Liver (tissue), 3 donors: Measurements from ENCODE around the gene PLCB1.

ENCODE experiments used
- GABPA ChIP-seq, 2 donors: IDR thresholded peaks in 1 of 2; conservative IDR thresholded peaks in 1 of 2; 2 replicates each; pipeline ENCODE4 v1.6.1; 2016; ENCODE audit warnings: antibody characterized with exemption in 2 of 2, mild to moderate bottlenecking in 1 of 2, moderate library complexity in 1 of 2
- TF ChIP-seq, protein P1 (sequence below): fragments of 150-350 bp; IDR thresholded peaks from 2 replicates; pipeline ENCODE4 v1.5.1; 2017; ENCODE audit warnings: improper control_type of control experiment, low read depth, low read length; ENCODE audit not compliant: missing input control
- donor health status: healthy.
- donor health status: healthy.

DNA sequence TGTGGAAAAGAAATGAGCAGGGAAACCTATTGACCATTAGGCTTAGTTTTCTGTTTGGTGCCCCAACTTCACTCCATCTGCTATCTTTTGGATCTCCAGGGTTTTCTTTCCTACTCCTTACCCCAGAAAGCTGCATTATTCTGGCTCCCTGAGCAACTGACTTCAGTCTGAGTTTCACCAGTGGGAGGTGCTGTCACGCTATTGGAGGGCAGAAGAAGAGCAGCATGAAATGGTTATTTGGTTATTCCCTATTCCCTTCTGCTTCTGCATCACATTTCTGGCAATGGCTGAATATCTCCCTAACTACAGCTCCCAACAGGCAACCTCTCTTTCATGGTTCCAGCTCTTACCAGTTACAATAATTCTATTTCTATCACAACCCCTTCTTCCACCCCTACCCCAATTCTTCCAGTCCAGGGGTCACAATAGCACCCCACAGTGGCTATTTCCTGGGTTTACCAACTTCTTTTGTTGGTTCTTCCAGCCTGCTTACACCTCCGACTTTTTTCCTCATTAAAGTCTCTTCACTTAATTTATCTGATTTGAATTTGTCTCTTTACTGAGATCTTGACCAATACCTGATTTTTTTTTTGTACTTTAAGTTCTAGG, 311.5 kb downstream of the PLCB1 start:
- TF ChIP-seq, protein P1, sequence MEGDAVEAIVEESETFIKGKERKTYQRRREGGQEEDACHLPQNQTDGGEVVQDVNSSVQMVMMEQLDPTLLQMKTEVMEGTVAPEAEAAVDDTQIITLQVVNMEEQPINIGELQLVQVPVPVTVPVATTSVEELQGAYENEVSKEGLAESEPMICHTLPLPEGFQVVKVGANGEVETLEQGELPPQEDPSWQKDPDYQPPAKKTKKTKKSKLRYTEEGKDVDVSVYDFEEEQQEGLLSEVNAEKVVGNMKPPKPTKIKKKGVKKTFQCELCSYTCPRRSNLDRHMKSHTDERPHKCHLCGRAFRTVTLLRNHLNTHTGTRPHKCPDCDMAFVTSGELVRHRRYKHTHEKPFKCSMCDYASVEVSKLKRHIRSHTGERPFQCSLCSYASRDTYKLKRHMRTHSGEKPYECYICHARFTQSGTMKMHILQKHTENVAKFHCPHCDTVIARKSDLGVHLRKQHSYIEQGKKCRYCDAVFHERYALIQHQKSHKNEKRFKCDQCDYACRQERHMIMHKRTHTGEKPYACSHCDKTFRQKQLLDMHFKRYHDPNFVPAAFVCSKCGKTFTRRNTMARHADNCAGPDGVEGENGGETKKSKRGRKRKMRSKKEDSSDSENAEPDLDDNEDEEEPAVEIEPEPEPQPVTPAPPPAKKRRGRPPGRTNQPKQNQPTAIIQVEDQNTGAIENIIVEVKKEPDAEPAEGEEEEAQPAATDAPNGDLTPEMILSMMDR, result no peak
- no peak for TF ChIP-seq GABPA (IDR thresholded peaks at IDR 0.05 in 1 of 2, conservative IDR thresholded peaks at IDR 0.05 in 1 of 2)
